ENCODE data around the gene ARHGAP26.

Gene ARHGAP26

DNA sequence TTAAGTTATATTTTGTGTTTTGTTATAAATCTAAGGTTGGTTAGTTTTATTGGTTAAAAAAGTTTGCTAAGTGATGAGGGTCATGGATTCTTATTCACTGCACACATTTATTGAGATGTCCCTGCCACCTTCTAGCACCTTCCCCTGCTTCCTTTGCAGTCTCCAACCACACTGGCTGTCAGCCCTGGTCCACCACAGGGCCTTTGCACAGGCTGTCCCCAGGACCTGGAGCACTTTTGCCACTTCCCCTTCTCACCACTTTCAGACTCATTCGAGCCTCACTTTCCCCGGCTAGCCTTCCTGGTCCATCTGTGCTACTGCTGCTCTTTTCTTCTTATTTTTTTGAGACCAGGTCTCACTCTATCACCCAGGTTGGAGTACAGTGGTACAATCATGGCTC lies 45.3 kb downstream of the ARHGAP26 start:
- DNase-seq, result no peak

DNA sequence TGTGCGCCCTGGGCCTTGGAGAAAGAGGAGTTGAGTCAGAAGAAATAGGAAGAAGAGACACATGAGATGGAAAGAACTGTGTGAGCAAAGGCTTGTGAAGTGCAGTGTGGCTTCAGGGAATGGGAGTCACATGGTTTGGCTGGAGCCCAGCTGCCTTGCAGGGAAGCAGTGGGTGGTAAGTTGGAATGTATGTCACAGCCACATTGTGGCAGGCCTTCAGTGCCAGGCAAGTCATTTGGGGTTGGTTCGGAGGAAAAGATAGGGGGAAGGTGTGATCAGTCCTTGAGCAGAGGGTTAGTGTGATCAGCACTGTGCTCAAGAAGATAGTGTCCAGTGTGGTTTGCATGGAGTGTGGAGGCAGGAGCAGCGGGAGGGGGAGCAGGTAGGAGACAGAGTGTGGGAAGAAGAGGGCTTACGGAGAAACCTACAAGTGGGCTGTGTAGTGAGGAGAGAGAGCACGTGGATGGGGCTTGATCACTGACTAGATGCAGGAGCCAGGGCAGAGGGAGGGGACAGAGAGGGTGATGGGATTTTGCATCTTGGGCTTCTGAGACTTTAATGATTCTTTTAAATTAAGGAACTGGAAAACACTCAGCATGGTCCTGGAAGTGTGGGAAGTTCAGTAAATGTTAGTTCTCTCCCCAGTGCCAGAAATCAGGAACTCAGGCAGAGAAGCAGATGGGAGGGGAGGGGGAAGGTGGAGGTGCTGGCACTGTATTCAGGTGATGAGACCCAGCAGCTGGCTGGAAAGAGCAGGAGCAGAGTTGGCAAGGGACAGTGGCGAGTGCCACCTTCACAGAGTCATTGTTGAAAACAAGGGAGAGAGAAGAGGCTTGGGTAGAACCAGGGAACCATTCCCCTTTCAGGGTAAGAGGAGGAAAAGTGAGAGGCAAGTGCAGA lies 46.6 kb downstream of the ARHGAP26 start:
- no peak for DNase-seq

DNA sequence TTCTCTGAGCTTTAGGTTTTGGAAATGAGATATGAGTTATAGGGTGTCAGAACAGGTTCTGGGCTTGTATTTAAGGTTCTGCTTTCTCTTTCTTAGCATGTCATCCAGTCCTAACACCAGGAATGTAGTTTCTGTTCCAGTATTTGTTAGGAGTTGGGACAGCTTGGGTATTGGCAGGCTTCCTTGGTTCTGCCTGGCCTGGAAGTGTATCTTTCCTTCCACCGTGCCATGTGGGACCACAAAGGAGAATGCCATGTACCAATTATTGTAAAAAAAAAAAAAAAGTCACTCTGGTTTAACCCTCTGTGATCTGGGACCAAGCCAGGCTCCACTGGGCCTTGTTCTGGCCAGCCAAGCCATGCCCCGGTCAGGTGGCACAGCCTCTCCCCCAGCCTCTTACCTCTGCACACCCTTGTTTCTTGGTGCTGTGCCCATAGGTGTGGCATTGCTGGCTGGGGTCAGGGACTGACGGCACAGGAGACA lies 47.8 kb downstream of the ARHGAP26 start:
- no peak for DNase-seq

DNA sequence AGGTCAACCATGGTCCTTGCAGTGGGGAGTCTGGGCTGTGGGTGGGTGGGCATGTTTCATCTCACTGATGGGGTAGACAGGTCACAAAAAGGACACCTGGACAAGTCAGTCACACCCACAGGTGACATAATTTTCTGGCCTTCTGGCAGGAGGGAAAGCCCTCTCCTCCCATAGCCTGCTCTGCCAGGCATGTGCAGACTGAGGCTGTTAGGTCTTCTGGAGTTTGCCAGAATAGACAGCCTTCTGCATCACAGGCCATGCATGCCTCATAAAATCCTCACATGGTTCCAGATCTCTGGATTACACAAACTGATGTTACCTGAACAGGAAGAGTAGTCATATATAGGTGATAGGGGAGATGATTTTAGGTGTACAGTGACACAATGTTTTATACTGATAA lies 49.1 kb downstream of the ARHGAP26 start:
- DNase-seq, result no peak

DNA sequence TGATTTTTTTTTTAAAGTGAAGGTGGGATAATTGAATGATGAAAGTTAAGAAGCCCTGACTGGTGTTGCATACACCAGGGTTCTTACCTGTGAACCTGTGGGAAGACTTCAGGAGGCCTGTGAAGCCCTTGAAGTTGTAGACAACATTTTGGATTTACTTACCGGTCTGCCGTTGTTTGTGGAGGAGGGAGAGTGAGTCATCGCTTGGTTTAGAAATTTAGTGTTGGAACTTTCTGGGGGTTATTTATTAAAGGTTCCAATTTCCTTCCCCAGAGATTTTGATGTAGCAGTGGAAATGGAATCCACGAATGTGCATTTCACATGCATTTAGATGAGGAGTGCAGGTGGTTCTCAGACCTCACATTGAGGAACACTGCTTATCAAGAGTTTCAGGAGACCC lies 49.6 kb downstream of the ARHGAP26 start:
- no peak for DNase-seq

DNA sequence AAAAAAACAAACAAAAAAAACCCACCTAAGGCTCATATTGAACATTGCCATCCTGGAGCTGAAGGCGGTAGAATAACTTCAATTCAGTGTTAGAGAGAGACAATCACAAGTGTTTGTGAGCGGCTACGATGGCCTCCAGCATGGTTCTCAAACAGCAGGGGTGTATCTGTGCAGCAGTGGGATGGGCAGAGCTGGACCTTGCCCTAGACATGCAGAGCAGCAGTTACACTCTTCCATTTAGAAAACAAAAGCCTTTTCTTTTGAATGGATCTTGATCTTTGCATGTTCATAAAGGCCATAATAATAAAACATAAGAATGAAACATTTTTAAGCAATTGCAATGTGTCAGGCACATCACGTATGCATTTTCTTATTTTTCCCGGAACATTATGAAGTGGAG lies 50.3 kb downstream of the ARHGAP26 start:
- DNase-seq, result no peak

DNA sequence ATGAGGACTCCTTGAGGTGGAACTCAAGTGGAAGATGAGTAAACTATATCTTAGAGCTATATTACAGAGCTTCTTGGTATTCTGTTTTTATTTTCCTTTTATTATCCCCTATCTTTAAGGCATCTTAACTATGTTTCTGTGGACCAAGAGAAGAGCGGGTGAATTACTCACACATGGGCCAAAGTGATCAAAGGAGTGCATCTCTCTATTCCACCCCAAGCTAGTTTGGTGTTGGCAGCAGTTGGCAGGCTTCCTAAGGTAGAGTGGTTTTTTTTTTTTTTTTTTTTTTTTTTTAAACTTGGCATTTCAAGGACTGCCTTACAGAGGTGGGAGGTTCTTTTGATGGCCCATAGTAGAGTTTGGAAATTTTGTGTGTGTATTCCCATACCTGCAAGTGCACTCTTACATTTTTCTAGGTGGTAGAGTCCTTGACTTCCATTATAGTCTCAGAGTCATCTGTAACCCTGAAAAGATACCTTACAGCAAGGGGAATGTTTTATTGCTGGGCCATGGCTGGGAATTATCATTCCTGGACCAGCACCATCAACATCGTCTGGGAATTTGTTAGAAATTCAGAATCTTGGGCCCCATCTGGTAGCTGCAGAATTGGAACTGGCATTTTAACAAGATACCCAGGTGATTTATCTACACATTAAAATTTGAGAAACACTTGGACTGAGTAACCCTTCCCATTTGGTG lies 51.0 kb downstream of the ARHGAP26 start:
- DNase-seq, result no peak

DNA sequence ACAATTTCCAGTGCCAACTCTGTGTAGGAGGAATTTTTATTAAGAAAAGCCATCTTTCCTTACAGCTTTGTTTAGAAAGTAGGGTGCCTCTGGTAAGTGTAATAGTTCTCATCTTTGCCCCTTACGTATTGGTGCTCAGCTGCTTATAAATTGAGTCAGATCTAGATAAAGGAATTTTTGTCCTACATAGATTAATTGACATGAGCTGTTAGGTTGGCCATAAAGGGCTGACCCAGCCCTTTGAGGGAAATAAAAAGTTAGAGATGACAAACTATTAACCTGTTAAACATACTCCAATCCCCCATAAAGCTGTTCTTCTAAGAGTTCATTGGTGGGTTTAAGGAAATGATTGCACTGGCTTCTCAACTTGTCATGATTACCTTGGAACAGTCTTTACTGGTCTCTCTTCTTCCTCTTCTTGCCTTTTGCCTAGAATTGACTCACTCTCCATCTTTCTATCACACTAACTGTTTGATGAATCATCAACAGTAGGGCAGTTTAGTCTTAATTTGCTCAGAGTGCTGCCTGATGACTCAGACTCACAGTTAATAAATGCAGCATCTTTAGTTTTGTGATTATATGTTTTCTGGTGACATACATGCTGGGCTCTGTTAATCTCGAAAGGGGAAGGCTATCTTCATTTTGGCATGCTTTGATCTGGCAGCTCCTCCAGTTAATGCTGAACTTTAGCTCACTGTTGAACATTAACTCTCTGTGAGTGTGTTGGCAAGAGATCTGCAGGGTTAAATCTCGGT lies 51.7 kb downstream of the ARHGAP26 start:
- no peak for DNase-seq

DNA sequence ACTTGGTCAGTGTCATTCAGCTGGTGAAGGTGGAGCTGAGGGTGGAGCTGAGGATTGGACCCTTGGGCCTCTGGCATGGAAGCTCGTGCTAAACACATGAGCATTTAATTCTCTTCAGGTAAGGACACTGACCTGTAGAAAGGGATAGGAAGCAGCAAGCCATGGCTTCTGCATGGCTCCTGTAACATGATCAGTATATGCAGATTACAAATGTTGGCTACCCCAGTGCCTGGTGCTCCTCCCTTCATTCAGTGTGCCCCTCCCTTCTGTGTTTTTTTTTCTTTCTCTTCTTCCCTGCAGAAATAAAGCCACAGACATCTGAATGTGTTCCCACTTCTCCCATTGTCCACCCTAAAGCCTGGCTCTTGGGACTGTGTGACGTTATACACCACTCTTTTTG lies 52.9 kb downstream of the ARHGAP26 start:
- no peak for DNase-seq

DNA sequence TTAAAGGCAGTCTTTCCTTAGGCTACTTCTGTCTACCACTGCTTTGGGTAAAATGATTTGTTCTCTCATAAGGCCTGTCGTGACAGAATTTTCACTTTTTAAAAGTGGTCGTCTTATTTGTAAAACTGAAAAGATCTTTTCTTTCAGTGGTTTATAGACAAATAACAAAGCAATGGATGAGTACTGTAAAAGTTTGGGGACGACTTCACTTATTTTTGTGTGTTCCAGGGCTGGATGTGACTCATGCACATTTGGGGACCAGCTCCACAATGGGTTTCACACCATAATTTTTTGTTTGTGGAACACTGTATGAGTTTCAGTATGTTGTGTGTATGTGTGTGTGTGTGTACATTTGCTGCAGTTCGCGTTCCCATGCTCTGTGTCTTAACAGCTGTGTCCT lies 53.6 kb downstream of the ARHGAP26 start:
- DNase-seq, result no peak

DNA sequence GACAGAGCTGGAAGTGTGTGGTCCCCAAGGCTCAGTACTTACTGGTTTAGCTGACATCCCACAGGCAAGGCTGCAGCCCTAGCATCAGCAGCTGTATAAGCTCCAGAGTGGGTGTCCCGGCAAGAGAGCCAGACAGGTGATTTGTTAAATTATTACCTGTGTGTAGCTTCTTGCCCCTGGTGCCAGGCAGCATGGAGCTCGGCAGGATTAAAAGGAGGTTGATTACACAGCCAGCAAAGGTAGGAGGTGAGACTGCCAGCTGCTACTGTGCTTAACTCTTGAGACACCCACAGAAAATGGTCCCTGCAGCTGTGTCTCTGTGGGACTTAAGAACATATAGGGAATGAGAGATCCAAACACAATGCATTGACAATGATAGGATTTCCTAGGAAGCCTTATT lies 54.2 kb downstream of the ARHGAP26 start:
- no peak for DNase-seq

DNA sequence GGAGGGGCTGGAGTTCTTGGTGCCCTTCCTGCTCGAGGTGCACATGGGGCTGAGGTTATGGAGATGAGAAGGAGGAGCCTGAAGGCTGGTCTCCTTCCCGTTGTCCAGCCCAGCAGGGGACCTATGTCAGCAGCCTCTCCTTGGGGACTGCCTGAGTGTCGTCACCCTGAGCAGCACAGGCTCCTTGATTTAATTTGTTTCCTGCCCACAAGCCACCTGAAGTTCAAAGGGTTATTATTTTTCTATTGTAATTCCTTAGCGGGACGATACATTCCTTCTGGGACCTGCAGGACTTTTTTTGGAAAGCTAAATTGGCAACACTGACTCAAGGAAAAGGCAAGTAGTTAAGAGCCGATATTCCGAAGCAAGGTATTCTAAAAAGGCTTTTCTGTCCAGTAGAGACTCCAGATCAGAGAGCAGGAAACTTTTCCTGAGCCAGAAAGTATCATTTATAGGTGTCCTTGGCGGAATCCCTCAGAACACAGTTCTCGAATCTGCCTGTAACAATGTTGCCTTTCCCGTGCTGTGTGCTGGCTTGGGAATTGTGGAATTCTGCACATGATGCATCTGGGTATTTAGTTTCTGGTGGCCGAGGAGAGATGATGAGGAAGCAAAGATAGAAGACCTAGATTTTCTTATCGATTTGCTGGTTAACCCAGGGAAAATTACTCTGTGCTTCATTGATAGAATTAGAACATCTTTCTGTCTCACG lies 55.4 kb downstream of the ARHGAP26 start:
- DNase-seq, result no peak

DNA sequence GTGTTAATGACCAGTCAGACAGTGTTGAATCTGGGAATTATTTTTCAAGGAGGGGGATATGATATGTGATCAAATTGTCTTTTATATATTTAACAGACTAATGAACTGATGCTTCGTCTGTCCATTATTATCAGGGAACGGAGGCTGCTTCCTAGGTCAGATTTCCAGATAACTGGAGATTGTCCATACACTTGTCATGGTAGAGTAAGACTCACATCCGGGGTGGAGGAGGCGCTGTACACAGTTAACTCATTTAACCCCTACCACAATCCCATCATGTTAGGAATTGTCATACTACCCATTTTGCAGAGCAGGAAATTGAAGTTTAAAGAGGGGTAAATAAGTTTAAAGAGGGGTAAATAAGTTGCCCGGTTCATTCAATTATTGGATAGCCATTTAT lies 55.9 kb downstream of the ARHGAP26 start:
- no peak for DNase-seq

DNA sequence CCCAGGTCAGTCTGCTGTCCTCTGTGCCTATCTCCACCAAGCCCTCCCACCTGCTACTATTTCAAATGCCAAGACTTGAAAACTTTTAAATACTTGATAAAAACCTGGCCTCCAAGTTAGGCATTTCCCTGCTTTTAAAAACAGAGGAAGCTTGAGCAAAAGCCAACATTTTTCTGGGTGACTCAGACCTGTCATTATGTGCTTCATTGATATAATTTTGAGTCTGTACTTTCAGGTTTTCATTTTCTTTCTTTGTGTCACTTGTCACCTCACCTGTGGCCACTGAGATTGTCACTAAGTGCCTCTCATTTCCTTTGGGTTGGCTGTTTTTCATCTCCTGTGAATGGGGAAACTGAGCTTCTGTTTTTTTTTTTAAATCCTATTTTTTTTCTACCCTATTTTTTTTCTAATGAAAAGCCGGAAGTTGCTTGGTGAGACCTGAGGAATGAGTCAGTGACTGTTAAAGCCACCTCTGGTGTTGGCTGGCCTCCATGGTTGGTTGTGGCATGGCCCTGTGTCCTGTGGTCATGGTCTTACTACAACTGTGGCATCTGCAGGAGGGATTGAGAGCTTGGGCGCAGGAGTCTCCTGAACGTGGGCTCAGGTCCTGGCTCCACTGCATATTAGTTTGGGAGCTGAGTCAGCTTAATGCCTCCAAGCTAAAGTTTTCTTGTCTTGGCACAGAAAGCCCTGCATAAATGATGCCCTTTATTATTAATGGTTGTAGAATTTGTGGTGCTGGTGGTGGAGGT lies 56.7 kb downstream of the ARHGAP26 start:
- DNase-seq, result peak; percentile 36 to 50

DNA sequence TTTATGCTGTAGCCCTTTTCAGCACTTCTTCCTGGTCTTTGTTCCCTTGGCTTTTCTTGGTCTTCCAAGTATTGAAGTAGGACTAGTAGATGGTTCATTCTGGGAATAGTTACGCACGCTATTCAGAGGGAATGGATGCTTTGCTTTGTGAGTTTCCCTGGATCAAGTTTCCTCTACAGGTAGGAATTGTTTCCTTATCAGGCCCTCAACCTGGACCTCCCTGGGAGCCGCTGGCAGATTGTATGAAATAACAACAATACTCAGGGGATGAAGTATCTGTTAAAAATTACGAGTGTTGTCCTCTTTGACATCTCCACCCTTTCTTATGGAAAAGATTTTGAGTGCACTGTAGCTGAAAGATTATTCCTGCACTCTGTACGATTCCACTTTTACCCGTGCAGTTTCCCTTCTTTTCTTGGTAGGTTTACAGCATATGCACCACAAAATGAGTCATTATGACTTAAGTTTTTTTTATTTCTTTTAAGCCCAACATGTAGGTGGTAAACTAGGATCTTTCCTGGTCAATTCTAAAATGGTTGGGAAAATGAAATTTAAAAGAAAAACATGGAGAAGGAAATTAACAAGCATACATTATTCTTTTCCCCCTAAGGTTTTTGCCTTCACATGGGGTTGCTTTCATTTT lies 57.9 kb downstream of the ARHGAP26 start:
- no peak for DNase-seq

DNA sequence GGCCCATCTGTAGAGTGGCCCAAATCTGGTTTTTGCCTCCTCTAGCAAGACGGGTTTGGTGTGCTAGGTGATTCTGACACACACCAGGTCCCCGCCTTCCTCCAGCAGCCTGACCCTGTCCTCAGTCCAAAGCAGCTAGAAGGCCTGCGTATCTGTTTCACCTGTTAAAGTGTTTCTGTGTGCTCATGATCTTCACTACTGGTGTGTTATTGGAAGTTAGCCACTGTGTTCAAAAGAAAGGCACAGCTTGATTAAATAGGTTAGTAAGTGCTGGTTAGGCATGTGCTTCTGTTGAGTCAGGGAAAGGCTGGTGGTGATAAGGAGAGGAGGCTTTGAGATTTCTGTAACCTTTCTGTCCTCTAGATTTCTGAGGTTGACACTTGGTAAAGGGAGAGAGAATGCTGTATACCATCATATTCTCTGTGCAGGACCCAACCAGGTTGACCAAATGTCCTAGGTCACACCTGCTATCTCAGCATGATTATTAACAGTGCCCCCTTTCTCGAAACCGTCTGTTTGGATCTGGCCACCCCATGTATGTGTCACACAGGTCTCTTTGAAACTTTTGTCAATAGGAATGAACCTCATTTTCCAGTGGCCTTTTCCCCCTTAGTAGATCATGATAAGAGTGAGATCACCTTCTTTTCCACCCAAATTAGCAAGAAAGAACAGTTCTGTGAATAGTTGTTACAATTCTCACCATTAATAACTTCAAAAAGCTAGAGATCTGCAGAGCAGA lies 58.8 kb downstream of the ARHGAP26 start:
- no peak for DNase-seq

DNA sequence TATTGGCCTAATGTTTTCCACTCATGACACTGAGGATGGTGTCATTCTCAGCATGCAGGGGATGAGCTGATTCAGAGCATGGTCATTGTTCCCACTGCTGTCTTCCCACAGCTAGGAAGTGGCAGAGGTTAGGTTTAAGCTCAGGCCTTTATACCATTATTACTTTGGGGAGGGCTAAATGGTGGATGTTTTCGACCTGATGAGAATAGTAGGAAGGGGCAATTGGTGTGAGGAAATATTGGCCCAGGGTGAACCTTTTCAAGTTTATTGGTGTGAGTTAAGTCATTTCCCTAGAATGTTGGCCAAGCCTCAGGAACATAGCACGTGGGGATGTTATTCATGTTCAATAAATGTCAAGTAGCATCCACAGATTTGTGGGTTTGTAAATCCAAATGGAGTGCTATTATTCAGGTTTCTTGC lies 59.6 kb downstream of the ARHGAP26 start:
- no peak for DNase-seq

DNA sequence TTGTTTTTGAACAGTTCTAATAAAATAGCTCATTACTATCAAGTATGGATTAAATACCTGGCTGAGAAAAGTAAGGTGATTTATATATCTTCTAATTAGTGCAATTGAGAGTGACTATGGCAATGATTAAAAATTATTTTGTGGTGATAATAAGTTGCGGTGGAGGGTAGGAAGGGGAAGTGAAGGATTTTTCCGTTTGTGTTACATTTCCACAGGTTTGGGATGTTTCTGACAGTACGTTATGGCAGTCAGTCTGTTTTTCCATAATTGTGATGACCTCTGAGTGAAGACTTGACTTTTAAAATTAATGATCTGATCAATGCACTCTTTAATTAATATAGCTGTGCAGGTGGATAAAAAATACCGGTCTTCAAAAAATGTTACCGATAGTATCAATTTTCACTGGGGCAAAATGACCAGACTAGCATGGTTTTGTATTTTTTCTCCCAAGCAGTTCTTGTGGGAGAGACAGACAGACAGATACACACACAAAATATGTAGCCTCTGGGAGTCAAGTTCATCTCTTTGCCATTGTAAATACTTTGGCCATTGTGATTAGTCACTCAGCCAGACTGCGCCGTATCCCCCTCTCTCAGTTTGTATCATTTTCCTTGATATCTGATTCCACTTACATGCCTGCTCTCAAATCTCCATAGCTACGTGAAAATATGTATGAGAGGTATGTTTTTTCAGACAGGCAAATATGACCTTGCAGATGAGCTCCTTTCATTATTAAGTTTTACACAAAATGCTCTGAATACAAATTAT lies 60.2 kb downstream of the ARHGAP26 start:
- no peak for DNase-seq

DNA sequence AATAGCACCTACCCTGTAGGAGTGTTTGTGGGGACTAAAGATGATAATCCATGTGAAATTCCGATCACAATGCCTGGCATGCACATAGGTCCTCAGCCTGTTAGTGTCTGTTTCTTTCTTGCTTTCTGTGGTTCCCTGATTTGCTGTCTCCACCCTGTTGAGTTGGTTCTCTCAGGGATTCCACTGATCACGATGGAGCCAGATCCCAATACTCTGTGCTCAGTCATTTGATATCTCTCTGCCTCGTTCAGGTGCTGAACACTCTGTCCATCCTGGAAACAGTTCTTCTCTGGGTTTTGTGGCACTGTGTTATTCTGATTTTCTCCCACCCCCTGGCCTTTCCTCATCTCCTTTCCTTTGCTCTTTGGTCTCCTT lies 60.8 kb downstream of the ARHGAP26 start:
- DNase-seq, result no peak

DNA sequence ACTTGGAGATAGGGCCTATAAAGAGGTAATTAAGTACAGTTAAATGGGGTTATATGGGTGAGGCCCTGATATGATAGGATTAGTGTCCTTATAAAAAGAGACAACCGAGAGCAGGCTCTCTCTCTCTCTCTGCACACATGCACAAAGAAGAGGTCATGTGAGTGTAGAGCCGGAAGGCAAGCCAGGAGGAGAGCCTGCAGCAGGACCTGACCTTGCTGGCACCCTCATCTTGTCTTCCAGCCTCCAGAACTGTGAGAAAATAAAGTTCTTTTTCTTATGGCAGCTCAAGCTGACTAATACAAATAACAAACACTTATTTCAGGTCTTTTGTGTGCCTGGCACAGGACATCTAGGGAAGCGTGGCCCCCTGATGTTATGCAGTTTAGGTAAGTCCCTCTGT lies 62.1 kb downstream of the ARHGAP26 start:
- DNase-seq, result no peak

Measured in CD4-positive, alpha-beta T cell treated with Interleukin-4 for 1 hour (primary cell).